H9 (cell line): ENCODE results near the gene RALA. TPM values are rescaled to one million over a fixed set of nuclear protein-coding genes. Genes with fewer than 3 reads are reported as not detected.

Source experiments
- DNase-seq: peaks from one replicate; pipeline ENCODE4 v3.0.0-alpha.2; 2017
- H2AFZ ChIP-seq: one replicate; pipeline ENCODE4 v1.6.1; 2013; ENCODE audit warnings: mild to moderate bottlenecking, low read length, control low read depth, moderate library complexity
- H2AK5ac ChIP-seq: 2 replicates; pipeline ENCODE4 v1.6.1; 2013; ENCODE audit warnings: low read length, control low read depth, mixed read lengths; ENCODE audit not compliant: insufficient read length
- H2BK120ac ChIP-seq: one replicate; pipeline ENCODE4 v1.6.1; 2013; ENCODE audit warnings: low read depth, mild to moderate bottlenecking, low read length, control low read depth, inconsistent platforms; ENCODE audit not compliant: poor library complexity, severe bottlenecking
- H2BK12ac ChIP-seq: 2 replicates; pipeline ENCODE4 v1.6.1; 2013; ENCODE audit warnings: low read length, control low read depth, mixed read lengths, low read depth; ENCODE audit not compliant: insufficient read length
- H2BK15ac ChIP-seq: 2 replicates; pipeline ENCODE4 v1.6.1; 2013; ENCODE audit warnings: low read depth, low read length, control low read depth
- H2BK20ac ChIP-seq: one replicate; pipeline ENCODE4 v1.6.1; 2013; ENCODE audit warnings: low read depth, mild to moderate bottlenecking, low read length, control low read depth, inconsistent platforms; ENCODE audit not compliant: poor library complexity, severe bottlenecking
- H2BK5ac ChIP-seq: 2 replicates; pipeline ENCODE4 v1.6.1; 2013; ENCODE audit warnings: low read length, control low read depth, mixed read lengths; ENCODE audit not compliant: insufficient read length
- H3K14ac ChIP-seq: 2 replicates; pipeline ENCODE4 v1.6.1; 2013; ENCODE audit warnings: low read length, control low read depth; ENCODE audit not compliant: insufficient read depth
- H3K18ac ChIP-seq: 2 replicates; pipeline ENCODE4 v1.6.1; 2013; ENCODE audit warnings: low read depth, mild to moderate bottlenecking, mixed read lengths, low read length, control low read depth; ENCODE audit not compliant: insufficient read length
- H3K23ac ChIP-seq: 2 replicates; pipeline ENCODE4 v1.6.1; 2013; ENCODE audit warnings: low read length, control low read depth, mixed read lengths, low read depth; ENCODE audit not compliant: insufficient read length
- H3K23me2 ChIP-seq: 2 replicates; pipeline ENCODE4 v1.6.1; 2013; ENCODE audit warnings: low read depth, mild to moderate bottlenecking, mixed read lengths, low read length, control low read depth; ENCODE audit not compliant: insufficient read length, poor library complexity, severe bottlenecking
- H3K27ac ChIP-seq: 2 replicates; pipeline ENCODE4 v1.5.1; 2013; ENCODE audit warnings: low read length, control low read depth, mixed read lengths, low read depth; ENCODE audit not compliant: insufficient read length
- H3K27me3 ChIP-seq: 2 replicates; pipeline ENCODE4 v1.6.1; 2013; ENCODE audit warnings: low read length, control low read depth, inconsistent platforms; ENCODE audit not compliant: insufficient read depth
- H3K4ac ChIP-seq: 2 replicates; pipeline ENCODE4 v1.6.1; 2013; ENCODE audit warnings: low read depth, mild to moderate bottlenecking, control low read depth, inconsistent platforms, low read length, moderate library complexity
- H3K4me1 ChIP-seq: 2 replicates; pipeline ENCODE4 v1.6.1; 2013; ENCODE audit warnings: low read length, control low read depth, inconsistent platforms; ENCODE audit not compliant: insufficient read depth
- H3K4me2 ChIP-seq: 2 replicates; pipeline ENCODE4 v1.6.1; 2013; ENCODE audit warnings: low read length, control low read depth, mixed read lengths; ENCODE audit not compliant: insufficient read length, insufficient read depth
- H3K56ac ChIP-seq: 2 replicates; pipeline ENCODE4 v1.6.1; 2013; ENCODE audit warnings: low read depth, mild to moderate bottlenecking, mixed read lengths, low read length, control low read depth; ENCODE audit not compliant: insufficient read length
- H3K79me1 ChIP-seq: 2 replicates; pipeline ENCODE4 v1.6.1; 2013; ENCODE audit warnings: low read depth, mild to moderate bottlenecking, moderate library complexity, low read length, control low read depth, inconsistent platforms; ENCODE audit not compliant: insufficient read depth, poor library complexity, severe bottlenecking
- H3K79me2 ChIP-seq: 2 replicates; pipeline ENCODE4 v1.6.1; 2013; ENCODE audit warnings: low read length, control low read depth, inconsistent platforms; ENCODE audit not compliant: insufficient read depth
- H3K9ac ChIP-seq: 2 replicates; pipeline ENCODE4 v1.6.1; 2013; ENCODE audit warnings: low read length, control low read depth, mixed read lengths; ENCODE audit not compliant: insufficient read length; ENCODE audit errors: extremely low read depth
- H3K9me3 ChIP-seq: one replicate; pipeline ENCODE4 v1.6.1; 2013; ENCODE audit warnings: low read depth, low read length, inconsistent platforms; ENCODE audit not compliant: control insufficient read depth
- H3T11ph ChIP-seq: one replicate; pipeline ENCODE4 v1.6.1; 2013; ENCODE audit warnings: mild to moderate bottlenecking, low read length, control low read depth, inconsistent platforms
- H4K20me1 ChIP-seq: one replicate; pipeline ENCODE4 v1.6.1; 2013; ENCODE audit not compliant: control insufficient read depth, insufficient read length, insufficient read depth
- H4K5ac ChIP-seq: 2 replicates; pipeline ENCODE4 v1.6.1; 2013; ENCODE audit warnings: low read depth, mild to moderate bottlenecking, mixed read lengths, low read length, control low read depth; ENCODE audit not compliant: insufficient read length
- H4K8ac ChIP-seq: replicated peaks from 2 replicates; pipeline ENCODE4 v1.6.1; 2013; ENCODE audit warnings: low read length, control low read depth, mixed read lengths, low read depth; ENCODE audit not compliant: insufficient read length
- H4K91ac ChIP-seq: 2 replicates; pipeline ENCODE4 v1.6.1; 2013; ENCODE audit warnings: low read depth, mild to moderate bottlenecking, moderate library complexity, mixed read lengths, low read length, control low read depth; ENCODE audit not compliant: insufficient read length
- H3K27ac Mint-ChIP-seq, 3 experiments: 2 replicates in 2 of 3; 3 replicates in 1 of 3; pipeline ENCODE4 v1.8.0; 2020 to 2021; ENCODE audit warnings: mixed read lengths in 3 of 3, mild to moderate bottlenecking in 1 of 3, moderate library complexity in 1 of 3
- H3K27me3 Mint-ChIP-seq: 2 replicates; pipeline ENCODE4 v1.8.0; 2021; ENCODE audit warnings: low read depth, mild to moderate bottlenecking, moderate library complexity, mixed read lengths
- H3K36me3 Mint-ChIP-seq, 3 experiments: 2 replicates in 2 of 3; 3 replicates in 1 of 3; pipeline ENCODE4 v1.8.0; 2020 to 2021; ENCODE audit warnings: low read depth in 3 of 3, mixed read lengths in 3 of 3; ENCODE audit not compliant: insufficient read depth in 1 of 3
- H3K4me1 Mint-ChIP-seq, 2 experiments: 2 replicates each; pipeline ENCODE4 v1.8.0; 2020; ENCODE audit warnings: mixed read lengths in 2 of 2
- H3K4me3 Mint-ChIP-seq, 2 experiments: 2 replicates in 1 of 2; 3 replicates in 1 of 2; pipeline ENCODE4 v1.8.0; 2020 to 2021; ENCODE audit warnings: mild to moderate bottlenecking in 2 of 2, mixed read lengths in 2 of 2, moderate library complexity in 1 of 2
- H3K9me3 Mint-ChIP-seq, 2 experiments: 2 replicates in 1 of 2; 3 replicates in 1 of 2; pipeline ENCODE4 v1.8.0; 2020; ENCODE audit warnings: mild to moderate bottlenecking in 2 of 2, mixed read lengths in 2 of 2, moderate library complexity in 1 of 2
- WGBS: extraction: QIAGEN DNeasy Blood & Tissue Kit; methylation state at CpG from one replicate; pipeline ENCODE4 v1.1.7; 2013; ENCODE audit warnings: missing lambda C conversion rate, low lambda C conversion rate, mixed read lengths; ENCODE audit not compliant: insufficient read length; ENCODE audit errors: extremely low coverage; 5-methylcytosine and 5-hydroxymethylcytosine counted together
- total RNA-seq: library from RNA; stranded (reverse); gene quantifications from 2 replicates; pipeline ENCODE4 v1.2.1, GENCODE V29; 2021
- TF ChIP-seq, protein P1 (sequence below): fragments of 200-600 bp; sonication (generic); conservative IDR thresholded peaks from 3 replicates; pipeline ENCODE4 v1.8.0; 2021; ENCODE audit warnings: antibody characterized with exemption, mild to moderate bottlenecking

The RALA gene
- total RNA-seq, 1 experiment from 2014 or later, result 57.5 TPM

DNA sequence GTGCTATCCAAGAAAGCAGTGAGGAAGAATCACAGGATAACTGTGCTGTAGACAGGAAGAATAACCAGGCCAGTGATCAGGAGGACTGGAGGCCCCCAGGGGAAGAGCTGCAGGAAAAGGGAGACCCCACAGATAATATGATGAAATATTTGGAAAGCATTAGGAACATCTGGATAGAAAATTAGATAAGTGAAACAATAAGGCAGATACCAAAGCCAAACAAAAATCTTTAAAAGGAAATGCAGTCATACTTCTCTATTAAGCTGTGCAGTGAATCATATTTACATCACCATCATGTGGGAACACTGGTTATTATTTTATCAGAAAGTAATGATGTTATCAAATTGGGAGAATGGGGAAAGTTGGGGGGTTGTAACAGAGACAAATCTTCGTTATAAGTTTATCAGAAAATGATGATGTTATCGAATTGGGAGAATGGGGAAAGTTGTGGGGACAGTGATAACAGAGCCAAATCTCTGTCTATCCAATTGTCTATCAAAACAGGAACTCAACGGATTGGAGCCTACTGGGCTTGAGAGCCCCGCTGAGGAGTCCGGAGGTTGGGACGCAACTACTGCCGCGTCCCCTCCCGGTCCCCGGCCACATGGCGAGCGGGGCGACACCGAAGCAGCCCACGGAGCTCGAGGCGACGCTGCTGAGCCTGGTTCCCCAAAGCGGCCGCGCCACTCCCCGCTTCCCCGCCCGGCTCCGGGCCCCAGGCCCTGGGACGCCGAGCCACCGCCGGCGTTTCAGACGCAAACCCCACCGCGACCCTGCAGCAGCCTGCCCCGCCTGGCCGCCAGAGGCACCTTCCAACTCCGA, 14.0 kb upstream of the RALA start:
- peak overlapping the region; percentile 45 to 71 for H3K4me3 Mint-ChIP-seq
- Histone ChIP-seq H4K20me1 (no peaks in the 10 kb centered on the region), H2AFZ (peak overlapping the region; percentile 93), H3K56ac (no peak overlapping the region), H3K4me1 (no peaks in the 10 kb centered on the region; the same call in 1 of the 2 replicates), H4K91ac (no peak overlapping the region), H2AK5ac (no peak overlapping the region), H3K79me1 (no peaks in the 10 kb centered on the region), H3K9me3 (no peaks in the 10 kb centered on the region), H3K79me2 (no peaks in the 10 kb centered on the region), H3K23ac (no peak overlapping the region), H2BK120ac (no peak overlapping the region), H4K5ac (no peak overlapping the region), H3K14ac (peak overlapping the region; percentile 94), H3K9ac (no peak overlapping the region), H3T11ph (no peak overlapping the region), H2BK12ac (no peak overlapping the region), H2BK5ac (no peak overlapping the region), H3K18ac (peak overlapping the region; percentile 94), H3K4ac (no peak overlapping the region), H3K27me3 (no peaks in the 10 kb centered on the region; the same call in 1 of the 2 replicates), H4K8ac (no peak overlapping the region), H3K27ac (no peak overlapping the region), H3K23me2 (peaks cover 2% of the 10 kb centered on the region), H2BK15ac (no peak overlapping the region), H2BK20ac (no peak overlapping the region), H3K4me2 (peak overlapping the region; percentile 20)
- H3K4me1 Mint-ChIP-seq, result peaks cover 3 to 12% of the 10 kb centered on the region in 2 experiments
- no peaks in the 10 kb centered on the region for H3K36me3 Mint-ChIP-seq
- WGBS, result no CpG with 5 or more reads among the region's 36 CpGs
- no peaks in the 10 kb centered on the region for H3K9me3 Mint-ChIP-seq
- TF ChIP-seq, protein P1, sequence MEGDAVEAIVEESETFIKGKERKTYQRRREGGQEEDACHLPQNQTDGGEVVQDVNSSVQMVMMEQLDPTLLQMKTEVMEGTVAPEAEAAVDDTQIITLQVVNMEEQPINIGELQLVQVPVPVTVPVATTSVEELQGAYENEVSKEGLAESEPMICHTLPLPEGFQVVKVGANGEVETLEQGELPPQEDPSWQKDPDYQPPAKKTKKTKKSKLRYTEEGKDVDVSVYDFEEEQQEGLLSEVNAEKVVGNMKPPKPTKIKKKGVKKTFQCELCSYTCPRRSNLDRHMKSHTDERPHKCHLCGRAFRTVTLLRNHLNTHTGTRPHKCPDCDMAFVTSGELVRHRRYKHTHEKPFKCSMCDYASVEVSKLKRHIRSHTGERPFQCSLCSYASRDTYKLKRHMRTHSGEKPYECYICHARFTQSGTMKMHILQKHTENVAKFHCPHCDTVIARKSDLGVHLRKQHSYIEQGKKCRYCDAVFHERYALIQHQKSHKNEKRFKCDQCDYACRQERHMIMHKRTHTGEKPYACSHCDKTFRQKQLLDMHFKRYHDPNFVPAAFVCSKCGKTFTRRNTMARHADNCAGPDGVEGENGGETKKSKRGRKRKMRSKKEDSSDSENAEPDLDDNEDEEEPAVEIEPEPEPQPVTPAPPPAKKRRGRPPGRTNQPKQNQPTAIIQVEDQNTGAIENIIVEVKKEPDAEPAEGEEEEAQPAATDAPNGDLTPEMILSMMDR, result peak; percentile 50; the same call in 2 of the 3 replicates
- H3K27ac Mint-ChIP-seq, result no peak overlapping the region
- DNase-seq, result peak; percentile 54
- peaks cover 21% of the 10 kb centered on the region for H3K27me3 Mint-ChIP-seq
